CD8-positive, alpha-beta memory T cell (primary cell): ENCODE measurements around the gene ALKBH5. TPM values are rescaled to one million over a fixed set of nuclear protein-coding genes. Genes with fewer than 3 reads are reported as not detected.

Experiments
- CTCF ChIA-PET: fragments of 350-600 bp; sonication (Branson Sonifier 250); formaldehyde crosslinking; loops from one replicate; lab custom pipeline; 2021; ENCODE audit warnings: antibody characterized with exemption; lab: Charles Lee
- POLR2A ChIA-PET: fragments of 350-600 bp; sonication (Branson Sonifier 250); formaldehyde crosslinking; loops from one replicate; lab custom pipeline; 2021; ENCODE audit warnings: antibody characterized with exemption; lab: Charles Lee
- DNase-seq, 5 donors: peaks; one replicate each; pipeline versions ENCODE4 v3.0.0 to v3.0.0-alpha.2; 2020 to 2022; ENCODE audit warnings: mixed read lengths in 1 of 5
- H3K27ac ChIP-seq: one replicate; pipeline ENCODE4 v1.7.0; 2013; ENCODE audit warnings: low read depth, mild to moderate bottlenecking, low read length, moderate library complexity
- H3K27me3 ChIP-seq: 2 replicates; pipeline ENCODE4 v1.7.0; 2013; ENCODE audit warnings: low read length, mild to moderate bottlenecking; ENCODE audit not compliant: insufficient read depth, poor library complexity, severe bottlenecking
- H3K36me3 ChIP-seq: 2 replicates; pipeline ENCODE4 v1.7.0; 2013; ENCODE audit warnings: mild to moderate bottlenecking, low read length, moderate library complexity; ENCODE audit not compliant: insufficient read depth
- H3K4me1 ChIP-seq: 2 replicates; pipeline ENCODE4 v1.7.0; 2013; ENCODE audit warnings: mild to moderate bottlenecking, low read length, moderate library complexity; ENCODE audit not compliant: insufficient read depth
- H3K4me3 ChIP-seq: 2 replicates; pipeline ENCODE4 v1.7.0; 2013; ENCODE audit warnings: mild to moderate bottlenecking, low read length
- H3K9me3 ChIP-seq: 2 replicates; pipeline ENCODE4 v1.7.0; 2013; ENCODE audit warnings: mild to moderate bottlenecking, low read length
- H3K27ac Mint-ChIP-seq, 8 donors: one replicate each; pipeline ENCODE4 v1.8.0; 2020 to 2021; ENCODE audit warnings: mixed read lengths in 8 of 8, mild to moderate bottlenecking in 6 of 8, inconsistent platforms in 3 of 8, moderate library complexity in 3 of 8
- H3K27me3 Mint-ChIP-seq, 2 donors: one replicate each; pipeline ENCODE4 v1.8.0; 2020 to 2021; ENCODE audit warnings: mixed read lengths in 2 of 2, mild to moderate bottlenecking in 1 of 2, moderate library complexity in 1 of 2
- H3K36me3 Mint-ChIP-seq, 3 donors: one replicate each; pipeline ENCODE4 v1.8.0; 2020 to 2021; ENCODE audit warnings: mixed read lengths in 3 of 3, inconsistent platforms in 1 of 3, mild to moderate bottlenecking in 1 of 3
- H3K4me1 Mint-ChIP-seq, 3 donors: one replicate each; pipeline ENCODE4 v1.8.0; 2020 to 2021; ENCODE audit warnings: mixed read lengths in 3 of 3, inconsistent platforms in 1 of 3, mild to moderate bottlenecking in 1 of 3
- H3K4me3 Mint-ChIP-seq, 7 donors: one replicate each; pipeline ENCODE4 v1.8.0; 2020 to 2021; ENCODE audit warnings: mixed read lengths in 7 of 7, mild to moderate bottlenecking in 6 of 7, moderate library complexity in 4 of 7, inconsistent platforms in 2 of 7
- H3K9me3 Mint-ChIP-seq, 5 donors: one replicate each; pipeline ENCODE4 v1.8.0; 2020 to 2022; ENCODE audit warnings: mixed read lengths in 5 of 5, mild to moderate bottlenecking in 3 of 5, moderate library complexity in 2 of 5, inconsistent platforms in 1 of 5
- polyA plus RNA-seq: library from polyadenylated mRNA; unstranded; fragments of 300-500 nt; fragmentation: Illumina TruSeq; gene quantifications from one replicate; pipeline ENCODE4 v1.2.3, GENCODE V29; 2021
- total RNA-seq, 2 experiments: library from RNA; stranded (reverse); gene quantifications; one replicate each; pipeline ENCODE4 v1.2.3, GENCODE V29; 2021

Gene ALKBH5
- total and polyA plus RNA-seq, 3 experiments from 2014 or later: 117 to 152 (median 123) TPM

DNA sequence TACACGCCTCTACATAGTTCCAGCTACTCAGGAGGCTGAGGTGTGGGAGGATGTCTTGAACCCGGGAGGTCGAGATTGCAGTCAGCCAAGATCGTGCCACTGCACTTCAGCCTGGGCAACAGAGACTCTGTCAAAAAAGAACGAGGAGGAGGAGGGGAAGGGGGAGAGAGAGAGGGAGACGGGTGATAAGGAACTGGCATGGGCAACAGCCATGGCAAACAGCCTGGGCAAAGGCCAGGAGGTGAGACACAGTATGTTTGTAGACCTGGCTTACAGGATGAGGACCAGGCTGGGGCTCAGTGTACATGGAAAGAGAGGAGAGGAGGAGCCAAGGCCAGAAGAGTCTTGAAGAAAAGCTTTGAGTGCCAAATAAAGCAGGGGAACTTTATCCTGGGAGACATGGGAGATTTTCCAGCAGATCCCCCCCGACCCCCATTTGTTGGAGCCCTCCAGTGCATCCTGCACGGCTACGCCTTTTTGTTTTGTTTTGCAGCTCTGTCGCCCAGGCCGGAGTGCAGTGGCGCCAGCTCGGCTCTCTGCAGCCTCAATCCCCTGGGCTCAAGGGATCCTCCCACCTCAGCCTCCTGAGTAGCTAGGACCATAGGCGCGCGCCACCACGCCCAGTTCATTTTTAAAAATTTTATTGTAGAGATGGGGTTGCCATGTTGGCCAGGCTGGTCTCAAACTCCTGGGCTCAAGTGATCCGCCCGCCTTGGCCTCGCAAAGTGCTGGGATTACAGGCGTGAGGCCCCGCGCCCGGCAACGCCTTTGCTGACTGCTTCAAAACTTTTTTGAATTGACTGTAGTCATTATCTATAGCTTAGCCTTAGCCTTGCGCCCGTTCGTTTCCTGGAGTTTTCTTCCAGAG, 1.3 kb upstream of the ALKBH5 start:
- Histone ChIP-seq H3K27me3 (no peaks in the 10 kb centered on the region), H3K4me3 (peak overlapping the region; percentile 95), H3K4me1 (peaks cover 35% of the 10 kb centered on the region), H3K36me3 (peaks cover 5% of the 10 kb centered on the region), H3K9me3 (no peaks in the 10 kb centered on the region), H3K27ac (peak overlapping the region; percentile 97)
- peaks cover 0 to 31% (median 5%) of the 10 kb centered on the region in 3 donors for H3K36me3 Mint-ChIP-seq
- H3K9me3 Mint-ChIP-seq: no peaks in the 10 kb centered on the region
- H3K4me3 Mint-ChIP-seq: peak overlapping the region; percentile 94 to 98 (median 95)
- peak overlapping the region; percentile 97 to 100 (median 99) for H3K27ac Mint-ChIP-seq
- ChIA-PET POLR2A (interaction anchor here (0.6 to 2.4 kb wide), 9 partner anchors 10 to 425 kb away, joined by 3 to 10 read pairs (median 5); partner anchors contain the start of genes LLGL1 and SHMT1), CTCF (interaction anchor here (1.4 to 1.9 kb wide), 3 partner anchors 10 to 24 kb away, joined by 3 to 7 read pairs (median 4); no protein-coding TSS in a partner anchor)
- peaks cover 0 to 1% of the 10 kb centered on the region in 2 donors for H3K27me3 Mint-ChIP-seq
- H3K4me1 Mint-ChIP-seq: peaks cover 29 to 37% (median 35%) of the 10 kb centered on the region in 3 donors
- DNase-seq: peak in 1 of 5 donors; percentile 52

DNA sequence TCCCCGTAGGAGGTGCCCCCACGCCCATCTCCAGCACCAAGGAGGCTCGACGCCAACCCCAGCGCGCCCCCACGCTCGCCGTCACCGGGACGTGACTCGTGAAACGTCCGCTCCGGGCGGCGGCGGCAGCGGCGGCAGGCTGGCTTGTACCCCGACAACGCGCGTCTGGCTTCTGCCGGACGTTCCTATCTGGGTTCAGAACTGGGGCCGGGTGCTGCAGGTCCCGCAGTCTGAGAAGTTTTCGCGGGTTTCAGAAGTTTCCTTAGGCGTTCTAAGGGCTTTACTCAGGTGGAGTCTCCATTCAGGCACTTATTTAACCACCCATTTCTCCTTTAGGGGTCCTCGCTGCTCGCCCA, 672 bp upstream of the ALKBH5 start:
- ChIA-PET CTCF (interaction anchor here (1.4 to 1.9 kb wide), 3 partner anchors 9 to 25 kb away, joined by 3 to 7 read pairs (median 4); no protein-coding TSS in a partner anchor), POLR2A (interaction anchor here (0.7 to 2.4 kb wide), 10 partner anchors 9 to 180 kb away, joined by 3 to 10 read pairs (median 5); partner anchors contain the start of genes LLGL1, SHMT1 and TOP3A)
- Mint-ChIP-seq H3K36me3 (peaks cover 0 to 36% (median 5%) of the 10 kb centered on the region in 3 donors), H3K27me3 (peaks cover 0 to 1% of the 10 kb centered on the region in 2 donors), H3K27ac (peak overlapping the region; percentile 97 to 100 (median 99)), H3K4me1 (peaks cover 36 to 43% (median 41%) of the 10 kb centered on the region in 3 donors), H3K9me3 (no peaks in the 10 kb centered on the region), H3K4me3 (peak overlapping the region; percentile 94 to 98 (median 95))
- Histone ChIP-seq H3K9me3 (no peaks in the 10 kb centered on the region), H3K4me3 (peak overlapping the region; percentile 95), H3K27me3 (no peaks in the 10 kb centered on the region), H3K36me3 (peaks cover 5% of the 10 kb centered on the region), H3K27ac (peak overlapping the region; percentile 97), H3K4me1 (peaks cover 42% of the 10 kb centered on the region)
- DNase-seq: peak in 4 of 5 donors; percentile 70 to 90 (median 82)

DNA sequence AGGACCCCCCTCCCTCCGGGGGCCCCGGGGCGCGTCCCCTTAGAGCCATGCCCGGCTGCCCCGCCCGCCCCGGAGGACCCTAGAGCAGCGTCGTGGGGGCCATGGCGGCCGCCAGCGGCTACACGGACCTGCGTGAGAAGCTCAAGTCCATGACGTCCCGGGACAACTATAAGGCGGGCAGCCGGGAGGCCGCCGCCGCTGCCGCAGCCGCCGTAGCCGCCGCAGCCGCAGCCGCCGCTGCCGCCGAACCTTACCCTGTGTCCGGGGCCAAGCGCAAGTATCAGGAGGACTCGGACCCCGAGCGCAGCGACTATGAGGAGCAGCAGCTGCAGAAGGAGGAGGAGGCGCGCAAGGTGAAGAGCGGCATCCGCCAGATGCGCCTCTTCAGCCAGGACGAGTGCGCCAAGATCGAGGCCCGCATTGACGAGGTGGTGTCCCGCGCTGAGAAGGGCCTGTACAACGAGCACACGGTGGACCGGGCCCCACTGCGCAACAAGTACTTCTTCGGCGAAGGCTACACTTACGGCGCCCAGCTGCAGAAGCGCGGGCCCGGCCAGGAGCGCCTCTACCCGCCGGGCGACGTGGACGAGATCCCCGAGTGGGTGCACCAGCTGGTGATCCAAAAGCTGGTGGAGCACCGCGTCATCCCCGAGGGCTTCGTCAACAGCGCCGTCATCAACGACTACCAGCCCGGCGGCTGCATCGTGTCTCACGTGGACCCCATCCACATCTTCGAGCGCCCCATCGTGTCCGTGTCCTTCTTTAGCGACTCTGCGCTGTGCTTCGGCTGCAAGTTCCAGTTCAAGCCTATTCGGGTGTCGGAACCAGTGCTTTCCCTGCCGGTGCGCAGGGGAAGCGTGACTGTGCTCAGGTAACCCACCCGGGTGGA, 759 bp downstream of the ALKBH5 start:
- Histone ChIP-seq H3K4me3 (peak overlapping the region; percentile 95), H3K9me3 (no peaks in the 10 kb centered on the region), H3K36me3 (peaks cover 7% of the 10 kb centered on the region), H3K4me1 (peaks cover 55% of the 10 kb centered on the region), H3K27ac (peak overlapping the region; percentile 97), H3K27me3 (no peaks in the 10 kb centered on the region)
- ChIA-PET CTCF (interaction anchor here (0.9 to 1.9 kb wide), 6 partner anchors 9 to 441 kb away, joined by 3 to 7 read pairs (median 3); no protein-coding TSS in a partner anchor), POLR2A (interaction anchor here (0.6 to 2.4 kb wide), 10 partner anchors 8 to 1193 kb away, joined by 3 to 10 read pairs (median 5); partner anchors contain the start of genes MIEF2 and SHMT1)
- peaks cover 45 to 53% (median 52%) of the 10 kb centered on the region in 3 donors for H3K4me1 Mint-ChIP-seq
- no peaks in the 10 kb centered on the region for H3K9me3 Mint-ChIP-seq
- peak overlapping the region; percentile 95 to 100 (median 97) for H3K27ac Mint-ChIP-seq
- H3K27me3 Mint-ChIP-seq: peaks cover 0 to 1% of the 10 kb centered on the region in 2 donors
- peak overlapping the region; percentile 94 to 98 (median 96) for H3K4me3 Mint-ChIP-seq
- DNase-seq: peak; percentile 71 to 87 (median 72)
- H3K36me3 Mint-ChIP-seq: peaks cover 0 to 45% (median 10%) of the 10 kb centered on the region in 3 donors

DNA sequence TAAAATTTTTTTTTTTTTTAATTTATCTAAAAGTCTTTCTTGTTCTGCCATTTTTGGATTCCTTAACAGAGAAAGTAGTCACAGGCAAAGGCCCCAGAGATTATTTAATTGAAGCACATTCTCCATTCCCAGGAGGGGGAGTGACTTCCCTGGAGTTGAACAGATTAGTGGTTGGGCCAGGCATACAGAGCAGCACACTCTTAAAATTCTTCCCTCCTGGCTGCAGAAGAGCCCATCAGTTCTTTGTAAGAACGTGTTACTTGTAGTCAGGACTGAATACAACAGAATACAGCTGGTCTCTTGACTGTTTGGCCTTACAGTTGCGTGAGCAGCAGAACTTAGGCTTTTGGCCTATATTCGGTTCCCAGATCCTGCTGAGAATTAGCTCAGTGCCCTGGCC, 1.8 kb downstream of the ALKBH5 start:
- no peak for DNase-seq
- Histone ChIP-seq H3K4me1 (peaks cover 65% of the 10 kb centered on the region), H3K36me3 (peaks cover 14% of the 10 kb centered on the region), H3K9me3 (no peaks in the 10 kb centered on the region), H3K27me3 (no peaks in the 10 kb centered on the region), H3K27ac (peak overlapping the region; percentile 97), H3K4me3 (peak overlapping the region; percentile 95)
- Mint-ChIP-seq H3K27me3 (peaks cover 0 to 1% of the 10 kb centered on the region in 2 donors), H3K4me3 (peak overlapping the region; percentile 94 to 98 (median 96)), H3K9me3 (no peaks in the 10 kb centered on the region), H3K27ac (peak overlapping the region; percentile 93 to 100 (median 96)), H3K4me1 (peaks cover 53 to 63% (median 62%) of the 10 kb centered on the region in 3 donors), H3K36me3 (peaks cover 0 to 52% (median 10%) of the 10 kb centered on the region in 3 donors)
- CTCF ChIA-PET: interaction anchor here (0.9 to 1.4 kb wide), 2 partner anchors 46 to 440 kb away, joined by 3 to 5 read pairs; no protein-coding TSS in a partner anchor
- POLR2A ChIA-PET: interaction anchor here (0.6 to 1.3 kb wide), 2 partner anchors 74 to 76 kb away, joined by 3 to 4 read pairs; partner anchors contain the start of gene MIEF2

DNA sequence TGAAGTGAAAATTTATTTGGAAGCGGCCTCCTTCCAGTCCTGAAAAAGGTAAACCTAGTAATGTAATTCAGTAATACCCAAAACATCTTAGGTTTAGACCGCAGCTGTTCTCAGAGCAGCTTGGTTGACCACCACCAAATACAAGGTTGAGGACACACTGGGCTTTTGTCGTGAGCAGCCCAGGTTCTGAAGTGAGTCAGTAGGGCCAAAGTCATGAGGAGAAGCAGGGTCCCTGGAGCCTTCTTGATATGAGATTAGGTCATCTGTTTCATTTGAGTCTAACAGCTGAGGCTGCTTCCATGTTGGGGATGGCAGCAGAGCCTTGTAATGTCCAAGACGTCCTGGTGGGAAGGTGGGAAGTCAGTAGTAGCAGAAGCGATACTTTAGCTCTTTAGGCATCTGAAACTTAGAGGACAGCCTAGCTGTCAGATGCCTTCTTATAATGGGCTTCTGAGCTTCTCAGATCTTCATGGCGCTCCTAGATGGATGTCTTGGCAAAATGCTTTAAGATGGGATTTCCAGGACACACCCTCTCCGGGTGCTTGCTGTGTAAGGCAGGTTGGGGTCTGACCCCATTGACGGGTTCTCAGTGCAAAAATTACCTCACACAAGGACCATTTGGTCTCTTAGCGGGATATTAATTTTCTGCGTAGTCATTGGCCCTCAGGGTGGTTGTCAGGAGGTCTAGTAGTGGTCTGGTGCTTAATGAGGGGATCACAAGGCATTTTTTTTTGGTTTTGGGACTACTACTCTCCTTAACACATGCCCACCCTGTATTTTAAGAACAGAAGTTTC, 2.4 kb downstream of the ALKBH5 start:
- CTCF ChIA-PET: interaction anchor here (1.4 kb wide), 1 partner anchor 440 kb away, joined by 5 read pairs; no protein-coding TSS in a partner anchor
- DNase-seq: no peak
- Mint-ChIP-seq H3K36me3 (peaks cover 0 to 56% (median 10%) of the 10 kb centered on the region in 3 donors), H3K27me3 (peaks cover 0 to 1% of the 10 kb centered on the region in 2 donors), H3K27ac (peak overlapping the region; percentile 90 to 100 (median 96)), H3K4me3 (peak overlapping the region; percentile 94 to 98 (median 96)), H3K9me3 (no peaks in the 10 kb centered on the region), H3K4me1 (peaks cover 60 to 69% (median 68%) of the 10 kb centered on the region in 3 donors)
- H3K4me1 ChIP-seq: peaks cover 71% of the 10 kb centered on the region
- H3K36me3 ChIP-seq: peaks cover 14% of the 10 kb centered on the region
- peak overlapping the region; percentile 97 for H3K27ac ChIP-seq
- no peaks in the 10 kb centered on the region for H3K9me3 ChIP-seq
- peak overlapping the region; percentile 95 for H3K4me3 ChIP-seq
- no peaks in the 10 kb centered on the region for H3K27me3 ChIP-seq
- POLR2A ChIA-PET: no interaction called here

DNA sequence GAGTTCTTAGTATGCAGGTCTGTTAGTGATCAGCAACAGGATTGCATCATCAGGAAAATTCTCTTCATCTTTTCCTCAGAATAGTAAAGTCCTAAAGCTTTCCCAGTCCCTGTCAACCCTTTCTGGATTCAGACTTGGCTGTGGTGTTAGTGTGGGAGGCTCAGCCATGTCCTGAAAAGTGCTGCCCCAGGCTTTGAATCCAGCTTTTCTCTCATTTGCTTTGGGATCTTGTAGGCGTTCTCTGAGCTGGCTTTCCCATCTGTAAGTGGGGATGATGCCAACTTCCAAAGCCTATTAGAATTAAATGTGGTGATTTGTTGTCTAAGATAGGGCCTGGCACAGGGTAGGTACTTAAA, 3.0 kb downstream of the ALKBH5 start:
- H3K4me3 Mint-ChIP-seq: peak overlapping the region; percentile 94 to 98 (median 96)
- peak overlapping the region; percentile 95 for H3K4me3 ChIP-seq
- peaks cover 65 to 74% (median 73%) of the 10 kb centered on the region in 3 donors for H3K4me1 Mint-ChIP-seq
- H3K27me3 Mint-ChIP-seq: peaks cover 0 to 1% of the 10 kb centered on the region in 2 donors
- CTCF ChIA-PET: no interaction called here
- peaks cover 77% of the 10 kb centered on the region for H3K4me1 ChIP-seq
- peak overlapping the region; percentile 97 for H3K27ac ChIP-seq
- H3K27ac Mint-ChIP-seq: peak overlapping the region; percentile 40 to 97 (median 94)
- DNase-seq: no peak
- H3K9me3 ChIP-seq: no peaks in the 10 kb centered on the region
- H3K27me3 ChIP-seq: no peaks in the 10 kb centered on the region
- POLR2A ChIA-PET: no interaction called here
- H3K9me3 Mint-ChIP-seq: no peaks in the 10 kb centered on the region
- peaks cover 14% of the 10 kb centered on the region for H3K36me3 ChIP-seq
- peaks cover 0 to 62% (median 10%) of the 10 kb centered on the region in 3 donors for H3K36me3 Mint-ChIP-seq
